ENCODE data around the gene FRMD4B. TPM values are rescaled to one million over a fixed set of nuclear protein-coding genes. Genes with fewer than 3 reads are reported as not detected.

FRMD4B gene
- total and polyA plus RNA-seq, 2 donors (not counting 1 experiment from before 2014, with no cell fraction given): 0.86 to 1.2 TPM

GRCh38 chr3:69209413-69209812 is 176.5 kb downstream of the FRMD4B start:
- Histone ChIP-seq H3K27ac (ENCODE audit: insufficient read depth, low read length) (no peak overlapping the region), H4K20me1 (ENCODE audit: control insufficient read depth, extremely low read depth, insufficient read depth, low read length) (no peaks in the 10 kb centered on the region), H3K79me2 (ENCODE audit: control insufficient read depth, insufficient read depth, low read length) (no peaks in the 10 kb centered on the region), H3K9me3 (ENCODE audit: control insufficient read depth, insufficient read depth, low read depth, low read length) (no peaks in the 10 kb centered on the region), H3K4me1 (ENCODE audit: control insufficient read depth, extremely low read depth, insufficient read depth, low read length) (no peaks in the 10 kb centered on the region), H3K4me2 (ENCODE audit: extremely low read depth, insufficient read depth, low read length) (no peak overlapping the region), H3K9ac (ENCODE audit: insufficient read depth, low read length) (no peak overlapping the region), H3K27me3 (ENCODE audit: control insufficient read depth, insufficient read depth, low read length) (no peaks in the 10 kb centered on the region), H3K36me3 (ENCODE audit: control insufficient read depth, insufficient read depth, low read length) (no peaks in the 10 kb centered on the region), H3K4me3 (replicated peaks in 1 of 4; ENCODE audit: control extremely low read depth in 1 of 4, insufficient read depth in 1 of 4, low read depth in 3 of 4, low read length in 4 of 4) (no peak overlapping the region), H2AFZ (ENCODE audit: low read length) (no peak overlapping the region)
- no peak for DNase-seq (ENCODE audit: low read depth in 2 of 2)
- no peak for TF ChIP-seq EZH2 (IDR thresholded peaks at IDR 0.05; ENCODE audit: low read length, missing control alignments)

- no peaks in the 10 kb centered on the region for H3K79me2 ChIP-seq (ENCODE audit: control insufficient read depth, insufficient read depth, low read length)
- DNase-seq (ENCODE audit: low read depth in 2 of 2): no peak
- no peaks in the 10 kb centered on the region for H3K9me3 ChIP-seq (ENCODE audit: control insufficient read depth, insufficient read depth, low read depth, low read length)
- H4K20me1 ChIP-seq (ENCODE audit: control insufficient read depth, extremely low read depth, insufficient read depth, low read length): no peaks in the 10 kb centered on the region
- no peak overlapping the region for H3K4me2 ChIP-seq (ENCODE audit: extremely low read depth, insufficient read depth, low read length)
- no peak overlapping the region for H3K9ac ChIP-seq (ENCODE audit: insufficient read depth, low read length)
- H3K36me3 ChIP-seq (ENCODE audit: control insufficient read depth, insufficient read depth, low read length): no peaks in the 10 kb centered on the region
- H3K27me3 ChIP-seq (ENCODE audit: control insufficient read depth, insufficient read depth, low read length): no peaks in the 10 kb centered on the region
- TF ChIP-seq CTCF (conservative IDR thresholded peaks at IDR 0.05 in 1 of 2, IDR thresholded peaks at IDR 0.05 in 1 of 2; ENCODE audit: low read depth in 1 of 2, low read length in 2 of 2): no peak
- TF ChIP-seq EZH2 (IDR thresholded peaks at IDR 0.05; ENCODE audit: low read length, missing control alignments): no peak
- H3K4me3 ChIP-seq (replicated peaks in 1 of 4; ENCODE audit: control extremely low read depth in 1 of 4, insufficient read depth in 1 of 4, low read depth in 3 of 4, low read length in 4 of 4): no peak overlapping the region
- H3K4me1 ChIP-seq (ENCODE audit: control insufficient read depth, extremely low read depth, insufficient read depth, low read length): no peaks in the 10 kb centered on the region
- no peak overlapping the region for H2AFZ ChIP-seq (ENCODE audit: low read length)
- no peak overlapping the region for H3K27ac ChIP-seq (ENCODE audit: insufficient read depth, low read length)
Measured at GRCh38 chr3:69207031-69207430, 178.9 kb downstream of the FRMD4B start.

- H3K4me2 ChIP-seq (ENCODE audit: extremely low read depth, insufficient read depth, low read length): no peak overlapping the region
- DNase-seq (ENCODE audit: low read depth in 2 of 2): no peak
- no peaks in the 10 kb centered on the region for H3K9me3 ChIP-seq (ENCODE audit: control insufficient read depth, insufficient read depth, low read depth, low read length)
- no peaks in the 10 kb centered on the region for H3K79me2 ChIP-seq (ENCODE audit: control insufficient read depth, insufficient read depth, low read length)
- H3K4me3 ChIP-seq (replicated peaks in 1 of 4; ENCODE audit: control extremely low read depth in 1 of 4, insufficient read depth in 1 of 4, low read depth in 3 of 4, low read length in 4 of 4): no peak overlapping the region
- H3K36me3 ChIP-seq (ENCODE audit: control insufficient read depth, insufficient read depth, low read length): no peaks in the 10 kb centered on the region
- H3K27ac ChIP-seq (ENCODE audit: insufficient read depth, low read length): no peak overlapping the region
- TF ChIP-seq CTCF (conservative IDR thresholded peaks at IDR 0.05 in 1 of 2, IDR thresholded peaks at IDR 0.05 in 1 of 2; ENCODE audit: low read depth in 1 of 2, low read length in 2 of 2) (no peak), EZH2 (IDR thresholded peaks at IDR 0.05; ENCODE audit: low read length, missing control alignments) (no peak)
- H3K4me1 ChIP-seq (ENCODE audit: control insufficient read depth, extremely low read depth, insufficient read depth, low read length): no peaks in the 10 kb centered on the region
- no peaks in the 10 kb centered on the region for H3K27me3 ChIP-seq (ENCODE audit: control insufficient read depth, insufficient read depth, low read length)
- H3K9ac ChIP-seq (ENCODE audit: insufficient read depth, low read length): no peak overlapping the region
- H2AFZ ChIP-seq (ENCODE audit: low read length): no peak overlapping the region
- H4K20me1 ChIP-seq (ENCODE audit: control insufficient read depth, extremely low read depth, insufficient read depth, low read length): no peaks in the 10 kb centered on the region
Measured at GRCh38 chr3:69205385-69205784, 180.5 kb downstream of the FRMD4B start.
